HEK293 (cell line): ENCODE measurements around the gene CYP39A1.

Experiments
- CTCF ChIA-PET: fragments of 350-600 bp; formaldehyde crosslinking; extraction: SDS; loops from one replicate; lab custom pipeline; 2021; ENCODE audit warnings: antibody characterized with exemption; lab: Yijun Ruan, JAX
- POLR2A ChIA-PET: fragments of 300-600 bp; formaldehyde crosslinking; extraction: SDS; loops from one replicate; lab custom pipeline; 2020; ENCODE audit warnings: antibody characterized with exemption, inconsistent platforms; lab: Yijun Ruan, JAX
- H3K27ac ChIP-seq: fragments of 200-500 bp; sonication (Bioruptor generic); 2 replicates; pipeline ENCODE4 v1.5.1; 2014; ENCODE audit warnings: low read depth, low read length, control low read depth, inconsistent platforms; ENCODE audit errors: extremely low read depth
- H3K36me3 ChIP-seq, 2 experiments: fragments of 200-500 bp in 1 of 2; sonication (Bioruptor generic) in 1 of 2; 1 replicate in 1 of 2; 2 replicates in 1 of 2; pipeline ENCODE4 v1.5.1; 2014 to 2017; ENCODE audit warnings: inconsistent platforms in 2 of 2, low read length in 2 of 2; ENCODE audit not compliant: control insufficient read depth in 2 of 2, insufficient read depth in 1 of 2
- H3K4me1 ChIP-seq: fragments of 200-500 bp; sonication (Bioruptor generic); 2 replicates; pipeline ENCODE4 v1.5.1; 2014; ENCODE audit warnings: mild to moderate bottlenecking, low read length, inconsistent platforms; ENCODE audit not compliant: control insufficient read depth, insufficient read depth
- H3K4me3 ChIP-seq: 2 replicates; pipeline ENCODE4 v1.5.1; 2011; ENCODE audit warnings: low read depth, mild to moderate bottlenecking, control low read depth, low read length, moderate library complexity
- H3K9me3 ChIP-seq: fragments of 200-500 bp; sonication (Bioruptor generic); 2 replicates; pipeline ENCODE4 v1.5.1; 2014; ENCODE audit warnings: low read depth, low read length, inconsistent platforms; ENCODE audit not compliant: control insufficient read depth, insufficient read depth
- RBAK ChIP-seq: fragments of 450-650 bp; formaldehyde crosslinking; IDR thresholded peaks from 2 replicates; pipeline ENCODE4 v1.5.1; 2016; ENCODE audit warnings: missing biosample characterization, missing genetic modification characterization
- SP2 ChIP-seq: fragments of 450-650 bp; formaldehyde crosslinking; IDR thresholded peaks from 2 replicates; pipeline ENCODE4 v1.5.1; 2016; ENCODE audit warnings: missing biosample characterization, missing genetic modification characterization
- ZEB2 ChIP-seq: fragments of 450-650 bp; formaldehyde crosslinking; IDR thresholded peaks from 2 replicates; pipeline ENCODE4 v1.5.1; 2016; ENCODE audit warnings: missing biosample characterization, missing genetic modification characterization
- ZIC2 ChIP-seq: fragments of 450-650 bp; formaldehyde crosslinking; IDR thresholded peaks from 2 replicates; pipeline ENCODE4 v1.5.1; 2016; ENCODE audit warnings: missing biosample characterization, missing genetic modification characterization
- ZNF132 ChIP-seq: fragments of 450-650 bp; formaldehyde crosslinking; IDR thresholded peaks from 2 replicates; pipeline ENCODE4 v1.5.1; 2017; ENCODE audit warnings: missing biosample characterization, missing genetic modification characterization, borderline replicate concordance
- ZNF169 ChIP-seq: fragments of 450-650 bp; formaldehyde crosslinking; IDR thresholded peaks from 2 replicates; pipeline ENCODE4 v1.5.1; 2016; ENCODE audit warnings: missing biosample characterization, missing genetic modification characterization
- ZNF175 ChIP-seq: fragments of 450-650 bp; formaldehyde crosslinking; IDR thresholded peaks from 2 replicates; pipeline ENCODE4 v1.5.1; 2016; ENCODE audit warnings: missing biosample characterization, missing genetic modification characterization
- ZNF266 ChIP-seq: fragments of 450-650 bp; formaldehyde crosslinking; IDR thresholded peaks from 2 replicates; pipeline ENCODE4 v1.5.1; 2016; ENCODE audit warnings: missing biosample characterization, missing genetic modification characterization, low read depth
- ZNF354C ChIP-seq: fragments of 450-650 bp; formaldehyde crosslinking; IDR thresholded peaks from 2 replicates; pipeline ENCODE4 v1.5.1; 2016; ENCODE audit warnings: missing biosample characterization, missing genetic modification characterization, low read depth, borderline replicate concordance
- ZNF366 ChIP-seq: fragments of 450-650 bp; formaldehyde crosslinking; conservative IDR thresholded peaks from 2 replicates; pipeline ENCODE4 v1.5.1; 2016; ENCODE audit warnings: missing biosample characterization, missing genetic modification characterization
- ZNF37A ChIP-seq: fragments of 450-650 bp; IDR thresholded peaks from 2 replicates; pipeline ENCODE4 v1.5.1; 2018; ENCODE audit warnings: missing biosample characterization, missing genetic modification characterization
- ZNF416 ChIP-seq: fragments of 450-650 bp; formaldehyde crosslinking; IDR thresholded peaks from 2 replicates; pipeline ENCODE4 v1.5.1; 2016; ENCODE audit warnings: missing biosample characterization, missing genetic modification characterization
- ZNF423 ChIP-seq: fragments of 450-650 bp; formaldehyde crosslinking; IDR thresholded peaks from 2 replicates; pipeline ENCODE4 v1.5.1; 2016; ENCODE audit warnings: missing biosample characterization, missing genetic modification characterization
- ZNF510 ChIP-seq: fragments of 450-650 bp; formaldehyde crosslinking; IDR thresholded peaks from 2 replicates; pipeline ENCODE4 v1.5.1; 2018; ENCODE audit warnings: mild to moderate bottlenecking, missing genetic modification characterization, missing biosample characterization; ENCODE audit not compliant: insufficient replicate concordance
- ZNF544 ChIP-seq: fragments of 450-650 bp; formaldehyde crosslinking; IDR thresholded peaks from 2 replicates; pipeline ENCODE4 v1.5.0; 2017; ENCODE audit warnings: missing biosample characterization, missing genetic modification characterization
- ZNF548 ChIP-seq: fragments of 450-650 bp; formaldehyde crosslinking; IDR thresholded peaks from 2 replicates; pipeline ENCODE4 v1.5.1; 2016; ENCODE audit warnings: missing biosample characterization, missing genetic modification characterization
- ZNF560 ChIP-seq: fragments of 450-650 bp; formaldehyde crosslinking; IDR thresholded peaks from 2 replicates; pipeline ENCODE4 v1.5.1; 2017; ENCODE audit warnings: missing biosample characterization, missing genetic modification characterization, borderline replicate concordance
- ZNF792 ChIP-seq: fragments of 450-650 bp; formaldehyde crosslinking; IDR thresholded peaks from 2 replicates; pipeline ENCODE4 v1.5.1; 2016; ENCODE audit warnings: missing biosample characterization, missing genetic modification characterization
- ZSCAN30 ChIP-seq: fragments of 450-650 bp; IDR thresholded peaks from 2 replicates; pipeline ENCODE4 v1.5.1; 2018; ENCODE audit warnings: missing biosample characterization, mild to moderate bottlenecking, missing genetic modification characterization, moderate library complexity
- TF ChIP-seq, protein P1 (sequence below): fragments of 450-650 bp; formaldehyde crosslinking; IDR thresholded peaks from 2 replicates; pipeline ENCODE4 v1.5.1; 2017; ENCODE audit warnings: missing biosample characterization, missing genetic modification characterization
- TF ChIP-seq, protein P2 (sequence below): fragments of 450-650 bp; formaldehyde crosslinking; IDR thresholded peaks from 2 replicates; pipeline ENCODE4 v1.5.1; 2017; ENCODE audit warnings: missing biosample characterization, missing genetic modification characterization
- TF ChIP-seq, protein P3 (sequence below): fragments of 450-650 bp; formaldehyde crosslinking; IDR thresholded peaks from 2 replicates; pipeline ENCODE4 v1.5.1; 2016; ENCODE audit warnings: missing biosample characterization, missing genetic modification characterization
- TF ChIP-seq, protein P4 (sequence below): fragments of 450-650 bp; formaldehyde crosslinking; optimal IDR thresholded peaks from 2 replicates; pipeline ENCODE3; 2016; ENCODE audit warnings: missing biosample characterization, mild to moderate bottlenecking, missing genetic modification characterization
- TF ChIP-seq, protein P5 (sequence below): fragments of 450-650 bp; formaldehyde crosslinking; IDR thresholded peaks from 2 replicates; pipeline ENCODE4 v1.5.1; 2016; ENCODE audit warnings: missing biosample characterization, missing genetic modification characterization

CYP39A1 gene

DNA sequence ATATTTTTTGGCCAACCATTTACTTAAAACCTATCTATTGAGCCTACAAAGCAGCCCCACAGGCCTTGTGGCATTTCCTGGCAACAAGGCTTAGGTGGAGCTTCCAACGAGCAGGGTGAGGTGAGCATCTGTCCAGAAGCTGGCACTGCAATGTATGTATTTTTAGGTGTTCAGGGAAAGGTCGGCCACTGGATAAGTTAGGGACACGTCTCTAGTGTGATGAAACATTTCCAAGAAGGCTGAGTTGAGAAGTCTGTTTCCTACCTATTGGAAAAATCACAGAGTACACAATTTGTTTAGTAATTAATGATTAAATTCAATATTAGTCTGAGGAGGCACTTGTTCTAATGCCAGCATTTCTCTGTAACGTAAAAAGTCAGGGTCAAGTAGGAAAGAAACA is 143.6 kb downstream of the CYP39A1 start (continued):
- TF ChIP-seq, protein P1, sequence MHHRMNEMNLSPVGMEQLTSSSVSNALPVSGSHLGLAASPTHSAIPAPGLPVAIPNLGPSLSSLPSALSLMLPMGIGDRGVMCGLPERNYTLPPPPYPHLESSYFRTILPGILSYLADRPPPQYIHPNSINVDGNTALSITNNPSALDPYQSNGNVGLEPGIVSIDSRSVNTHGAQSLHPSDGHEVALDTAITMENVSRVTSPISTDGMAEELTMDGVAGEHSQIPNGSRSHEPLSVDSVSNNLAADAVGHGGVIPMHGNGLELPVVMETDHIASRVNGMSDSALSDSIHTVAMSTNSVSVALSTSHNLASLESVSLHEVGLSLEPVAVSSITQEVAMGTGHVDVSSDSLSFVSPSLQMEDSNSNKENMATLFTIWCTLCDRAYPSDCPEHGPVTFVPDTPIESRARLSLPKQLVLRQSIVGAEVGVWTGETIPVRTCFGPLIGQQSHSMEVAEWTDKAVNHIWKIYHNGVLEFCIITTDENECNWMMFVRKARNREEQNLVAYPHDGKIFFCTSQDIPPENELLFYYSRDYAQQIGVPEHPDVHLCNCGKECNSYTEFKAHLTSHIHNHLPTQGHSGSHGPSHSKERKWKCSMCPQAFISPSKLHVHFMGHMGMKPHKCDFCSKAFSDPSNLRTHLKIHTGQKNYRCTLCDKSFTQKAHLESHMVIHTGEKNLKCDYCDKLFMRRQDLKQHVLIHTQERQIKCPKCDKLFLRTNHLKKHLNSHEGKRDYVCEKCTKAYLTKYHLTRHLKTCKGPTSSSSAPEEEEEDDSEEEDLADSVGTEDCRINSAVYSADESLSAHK, result no peak
- TF ChIP-seq ZNF548 (no peak), ZNF544 (tag by site-specific recombination) (no peak), ZEB2 (tag by site-specific recombination) (no peak), ZNF132 (tag by site-specific recombination) (no peak)
- TF ChIP-seq, protein P2, sequence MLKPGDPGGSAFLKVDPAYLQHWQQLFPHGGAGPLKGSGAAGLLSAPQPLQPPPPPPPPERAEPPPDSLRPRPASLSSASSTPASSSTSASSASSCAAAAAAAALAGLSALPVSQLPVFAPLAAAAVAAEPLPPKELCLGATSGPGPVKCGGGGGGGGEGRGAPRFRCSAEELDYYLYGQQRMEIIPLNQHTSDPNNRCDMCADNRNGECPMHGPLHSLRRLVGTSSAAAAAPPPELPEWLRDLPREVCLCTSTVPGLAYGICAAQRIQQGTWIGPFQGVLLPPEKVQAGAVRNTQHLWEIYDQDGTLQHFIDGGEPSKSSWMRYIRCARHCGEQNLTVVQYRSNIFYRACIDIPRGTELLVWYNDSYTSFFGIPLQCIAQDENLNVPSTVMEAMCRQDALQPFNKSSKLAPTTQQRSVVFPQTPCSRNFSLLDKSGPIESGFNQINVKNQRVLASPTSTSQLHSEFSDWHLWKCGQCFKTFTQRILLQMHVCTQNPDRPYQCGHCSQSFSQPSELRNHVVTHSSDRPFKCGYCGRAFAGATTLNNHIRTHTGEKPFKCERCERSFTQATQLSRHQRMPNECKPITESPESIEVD (tag by site-specific recombination), result no peak

DNA sequence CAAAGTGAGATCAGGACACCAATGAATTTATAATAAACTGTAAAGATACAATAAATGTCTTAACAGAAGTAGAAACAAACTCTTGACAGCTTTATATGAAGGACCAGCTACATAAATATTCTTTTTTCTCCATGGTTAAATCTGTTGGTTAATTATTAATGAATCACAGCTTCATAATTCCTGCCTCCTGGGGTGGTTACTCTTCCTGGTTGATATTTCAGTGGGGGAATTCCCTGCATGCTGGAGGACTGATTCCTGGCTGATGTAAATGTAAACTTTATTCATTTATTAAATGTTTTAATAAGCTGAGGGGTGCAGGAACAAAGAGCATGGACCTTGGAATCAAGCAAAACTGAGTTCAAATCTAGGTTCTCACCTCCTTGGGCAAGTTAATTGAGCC is 145.2 kb downstream of the CYP39A1 start:
- no peak for TF ChIP-seq ZNF169
- TF ChIP-seq ZNF366 (tag by site-specific recombination), result no peak
- no peak for TF ChIP-seq ZIC2 (tag by site-specific recombination)
- TF ChIP-seq RBAK (tag by site-specific recombination), result no peak
- no peak for TF ChIP-seq ZSCAN30 (tag by site-specific recombination)
- TF ChIP-seq ZNF510 (tag by site-specific recombination), result no peak
- TF ChIP-seq SP2 (tag by site-specific recombination), result no peak
- TF ChIP-seq, protein P3, sequence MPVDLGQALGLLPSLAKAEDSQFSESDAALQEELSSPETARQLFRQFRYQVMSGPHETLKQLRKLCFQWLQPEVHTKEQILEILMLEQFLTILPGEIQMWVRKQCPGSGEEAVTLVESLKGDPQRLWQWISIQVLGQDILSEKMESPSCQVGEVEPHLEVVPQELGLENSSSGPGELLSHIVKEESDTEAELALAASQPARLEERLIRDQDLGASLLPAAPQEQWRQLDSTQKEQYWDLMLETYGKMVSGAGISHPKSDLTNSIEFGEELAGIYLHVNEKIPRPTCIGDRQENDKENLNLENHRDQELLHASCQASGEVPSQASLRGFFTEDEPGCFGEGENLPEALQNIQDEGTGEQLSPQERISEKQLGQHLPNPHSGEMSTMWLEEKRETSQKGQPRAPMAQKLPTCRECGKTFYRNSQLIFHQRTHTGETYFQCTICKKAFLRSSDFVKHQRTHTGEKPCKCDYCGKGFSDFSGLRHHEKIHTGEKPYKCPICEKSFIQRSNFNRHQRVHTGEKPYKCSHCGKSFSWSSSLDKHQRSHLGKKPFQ (tag by site-specific recombination), result no peak
- TF ChIP-seq ZNF423 (tag by site-specific recombination), result no peak
- TF ChIP-seq ZNF792 (tag by site-specific recombination), result no peak
- TF ChIP-seq ZEB2 (tag by site-specific recombination), result no peak
- TF ChIP-seq, protein P4, sequence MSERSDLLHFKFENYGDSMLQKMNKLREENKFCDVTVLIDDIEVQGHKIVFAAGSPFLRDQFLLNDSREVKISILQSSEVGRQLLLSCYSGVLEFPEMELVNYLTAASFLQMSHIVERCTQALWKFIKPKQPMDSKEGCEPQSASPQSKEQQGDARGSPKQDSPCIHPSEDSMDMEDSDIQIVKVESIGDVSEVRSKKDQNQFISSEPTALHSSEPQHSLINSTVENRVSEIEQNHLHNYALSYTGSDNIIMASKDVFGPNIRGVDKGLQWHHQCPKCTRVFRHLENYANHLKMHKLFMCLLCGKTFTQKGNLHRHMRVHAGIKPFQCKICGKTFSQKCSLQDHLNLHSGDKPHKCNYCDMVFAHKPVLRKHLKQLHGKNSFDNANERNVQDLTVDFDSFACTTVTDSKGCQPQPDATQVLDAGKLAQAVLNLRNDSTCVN (tag by site-specific recombination), result no peak
- no peak for TF ChIP-seq ZNF560 (tag by site-specific recombination)
- no peak for TF ChIP-seq ZNF175
- no peak for TF ChIP-seq ZNF266 (tag by site-specific recombination)
- TF ChIP-seq ZNF416 (tag by site-specific recombination), result no peak
- TF ChIP-seq, protein P5, sequence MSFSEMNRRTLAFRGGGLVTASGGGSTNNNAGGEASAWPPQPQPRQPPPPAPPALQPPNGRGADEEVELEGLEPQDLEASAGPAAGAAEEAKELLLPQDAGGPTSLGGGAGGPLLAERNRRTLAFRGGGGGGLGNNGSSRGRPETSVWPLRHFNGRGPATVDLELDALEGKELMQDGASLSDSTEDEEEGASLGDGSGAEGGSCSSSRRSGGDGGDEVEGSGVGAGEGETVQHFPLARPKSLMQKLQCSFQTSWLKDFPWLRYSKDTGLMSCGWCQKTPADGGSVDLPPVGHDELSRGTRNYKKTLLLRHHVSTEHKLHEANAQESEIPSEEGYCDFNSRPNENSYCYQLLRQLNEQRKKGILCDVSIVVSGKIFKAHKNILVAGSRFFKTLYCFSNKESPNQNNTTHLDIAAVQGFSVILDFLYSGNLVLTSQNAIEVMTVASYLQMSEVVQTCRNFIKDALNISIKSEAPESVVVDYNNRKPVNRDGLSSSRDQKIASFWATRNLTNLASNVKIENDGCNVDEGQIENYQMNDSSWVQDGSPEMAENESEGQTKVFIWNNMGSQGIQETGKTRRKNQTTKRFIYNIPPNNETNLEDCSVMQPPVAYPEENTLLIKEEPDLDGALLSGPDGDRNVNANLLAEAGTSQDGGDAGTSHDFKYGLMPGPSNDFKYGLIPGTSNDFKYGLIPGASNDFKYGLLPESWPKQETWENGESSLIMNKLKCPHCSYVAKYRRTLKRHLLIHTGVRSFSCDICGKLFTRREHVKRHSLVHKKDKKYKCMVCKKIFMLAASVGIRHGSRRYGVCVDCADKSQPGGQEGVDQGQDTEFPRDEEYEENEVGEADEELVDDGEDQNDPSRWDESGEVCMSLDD, result no peak
- TF ChIP-seq ZNF354C (tag by site-specific recombination), result no peak
- no peak for TF ChIP-seq ZNF37A (tag by site-specific recombination)
- ChIA-PET POLR2A (no interaction called here), CTCF (interaction anchor here (1.6 kb wide), 1 partner anchor 11 kb away, joined by 4 read pairs; no protein-coding TSS in a partner anchor)
- Histone ChIP-seq H3K36me3 (no peaks in the 10 kb centered on the region), H3K9me3 (no peaks in the 10 kb centered on the region), H3K27ac (no peak overlapping the region), H3K4me3 (no peak overlapping the region), H3K4me1 (no peaks in the 10 kb centered on the region)
